Smooth muscle cell (in vitro differentiated cells): Measurements from ENCODE around the gene ASAP2. TPM values are rescaled to one million over a fixed set of nuclear protein-coding genes. Genes with fewer than 3 reads are reported as not detected.
A peak's percentile ranks its signal among the peaks of the same experiment; 100 is the strongest.

Experiments
- DNase-seq: peaks from one replicate; lab custom pipeline; 2025; ENCODE audit not compliant: unreplicated experiment; lab: John Stamatoyannopoulos, UW
- H2AFZ ChIP-seq: fragments of 200-600 bp; sonication (generic); 2 replicates; pipeline ENCODE4 v1.6.0; 2016; ENCODE audit warnings: antibody characterized with exemption, low read depth, mild to moderate bottlenecking
- H3F3A ChIP-seq: fragments of 200-600 bp; sonication (generic); 2 replicates; pipeline ENCODE4 v1.6.0; 2017; ENCODE audit warnings: antibody characterized with exemption, low read depth
- H3K27ac ChIP-seq: fragments of 200-600 bp; sonication (generic); 2 replicates; pipeline ENCODE4 v1.5.1; 2016; ENCODE audit warnings: low read depth, mild to moderate bottlenecking
- H3K27me3 ChIP-seq: fragments of 200-600 bp; sonication (generic); 2 replicates; pipeline ENCODE4 v1.6.1; 2016; ENCODE audit warnings: low read depth, mild to moderate bottlenecking
- H3K36me3 ChIP-seq: fragments of 200-600 bp; sonication (generic); 2 replicates; pipeline ENCODE4 v1.5.1; 2016; ENCODE audit warnings: low read depth
- H3K4me1 ChIP-seq: fragments of 200-600 bp; sonication (generic); 2 replicates; pipeline ENCODE4 v1.5.1; 2016; ENCODE audit warnings: low read depth
- H3K4me2 ChIP-seq: fragments of 200-600 bp; sonication (generic); 2 replicates; pipeline ENCODE4 v1.6.0; 2016; ENCODE audit warnings: mild to moderate bottlenecking
- H3K4me3 ChIP-seq: fragments of 200-600 bp; sonication (generic); 2 replicates; pipeline ENCODE4 v1.5.1; 2016; ENCODE audit warnings: mild to moderate bottlenecking
- H3K79me2 ChIP-seq: fragments of 200-600 bp; sonication (generic); 2 replicates; pipeline ENCODE4 v1.6.0; 2016; ENCODE audit warnings: low read depth, mild to moderate bottlenecking
- H3K9ac ChIP-seq: fragments of 200-600 bp; sonication (generic); 2 replicates; pipeline ENCODE4 v1.6.0; 2016; ENCODE audit warnings: low read depth
- H3K9me3 ChIP-seq: fragments of 200-600 bp; sonication (generic); replicated peaks from 2 replicates; pipeline ENCODE4 v1.5.1; 2016; ENCODE audit warnings: low read depth
- H4K20me1 ChIP-seq: fragments of 200-600 bp; sonication (generic); 2 replicates; pipeline ENCODE4 v1.6.0; 2016; ENCODE audit warnings: low read depth
- WGBS: methylation state at CpG from one replicate; pipeline ENCODE4 v1.1.7; 2016; ENCODE audit warnings: low lambda C conversion rate; 5-methylcytosine and 5-hydroxymethylcytosine counted together
- polyA plus RNA-seq: library from polyadenylated mRNA; unstranded; fragments of >200 nt; fragmentation: Nextera tagmentation; extraction: Ambion mirVana; gene quantifications from 2 replicates; pipeline ENCODE4 v1.2.1, GENCODE V29; 2016
- total RNA-seq: library from RNA; depleted of rRNA; stranded (reverse); fragments of >200 nt; gene quantifications from 2 replicates; pipeline ENCODE4 v1.2.3, GENCODE V29; 2014
- TF ChIP-seq, protein P1 (sequence below): fragments of 200-600 bp; sonication (generic); IDR thresholded peaks from 2 replicates; pipeline ENCODE4 v1.5.1; 2017; ENCODE audit warnings: borderline replicate concordance, mild to moderate bottlenecking, antibody characterized with exemption; ENCODE audit not compliant: insufficient read depth, poor library complexity, severe bottlenecking

The ASAP2 gene
- total RNA-seq = 23.1 and 24.1 TPM in 2 replicates
- 8.8 and 14.4 TPM in 2 replicates for polyA plus RNA-seq

DNA sequence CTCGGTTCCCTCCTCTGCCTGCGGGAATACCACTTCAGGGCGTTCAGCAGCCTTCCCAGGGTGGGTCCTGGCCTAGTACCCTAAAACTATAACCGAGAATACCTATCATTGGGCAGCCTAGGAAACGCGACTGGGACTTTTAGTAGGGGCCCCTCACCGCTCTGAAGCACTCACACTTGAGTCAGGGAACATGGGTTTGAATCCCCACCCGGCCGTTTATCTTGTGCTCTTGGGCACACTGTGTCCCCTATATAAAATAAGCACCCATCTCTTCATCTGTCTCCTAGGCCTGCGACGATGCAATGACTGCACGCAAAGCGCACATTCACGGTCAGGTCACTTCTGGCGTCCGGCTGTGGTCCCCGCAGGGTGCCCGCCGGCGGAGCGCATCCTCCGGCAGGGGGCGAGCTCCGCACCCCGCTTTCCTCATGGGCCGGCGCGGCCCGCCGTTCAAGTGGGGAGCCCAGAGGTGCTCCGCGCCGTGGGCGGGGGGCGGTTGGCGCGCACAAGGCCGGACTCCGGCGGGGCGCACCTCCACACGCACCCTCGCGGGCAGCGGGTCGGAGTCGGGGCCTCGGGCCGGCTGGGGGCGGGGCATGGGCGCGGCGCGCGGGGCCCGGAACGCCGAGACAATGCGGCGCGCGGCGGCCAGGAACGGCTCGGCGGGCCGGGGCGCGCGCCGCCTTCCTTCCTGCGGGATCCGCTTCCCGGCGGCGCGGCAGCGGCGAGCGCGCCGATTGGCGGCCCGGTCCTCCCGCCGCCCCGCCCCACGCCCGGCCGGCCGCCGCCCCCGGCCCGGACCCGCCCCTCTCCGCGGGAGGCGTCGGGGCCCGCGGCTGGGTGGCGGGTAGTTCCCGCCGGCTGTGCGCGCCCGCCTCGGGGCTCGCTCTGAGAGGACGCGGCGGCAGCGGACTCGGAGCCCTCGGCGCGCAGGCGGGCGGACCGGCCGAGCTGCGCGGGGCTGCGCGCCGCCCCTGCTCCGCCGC lies at the start of gene ASAP2:
ASAP2 (plus strand) TSS at position 850 of the 986 bp plus-strand sequence. CDS start 293 bp downstream, outside the sequence.
- DNase-seq = peak; percentile 33
- Histone ChIP-seq H3F3A (peaks cover 11% of the 10 kb centered on the region), H3K36me3 (no peaks in the 10 kb centered on the region), H3K4me1 (peaks cover 12% of the 10 kb centered on the region), H4K20me1 (peaks cover 31% of the 10 kb centered on the region), H3K4me2 (peak within 1 kb of the TSS; percentile 95), H3K9me3 (no peaks in the 10 kb centered on the region), H3K4me3 (peak within 1 kb of the TSS; percentile 95), H3K27ac (peak within 1 kb of the TSS; percentile 87), H3K9ac (peak within 1 kb of the TSS; percentile 70), H3K27me3 (no peaks in the 10 kb centered on the region), H3K79me2 (peaks cover 43% of the 10 kb centered on the region), H2AFZ (peak within 1 kb of the TSS; percentile 87)
- TF ChIP-seq, protein P1, sequence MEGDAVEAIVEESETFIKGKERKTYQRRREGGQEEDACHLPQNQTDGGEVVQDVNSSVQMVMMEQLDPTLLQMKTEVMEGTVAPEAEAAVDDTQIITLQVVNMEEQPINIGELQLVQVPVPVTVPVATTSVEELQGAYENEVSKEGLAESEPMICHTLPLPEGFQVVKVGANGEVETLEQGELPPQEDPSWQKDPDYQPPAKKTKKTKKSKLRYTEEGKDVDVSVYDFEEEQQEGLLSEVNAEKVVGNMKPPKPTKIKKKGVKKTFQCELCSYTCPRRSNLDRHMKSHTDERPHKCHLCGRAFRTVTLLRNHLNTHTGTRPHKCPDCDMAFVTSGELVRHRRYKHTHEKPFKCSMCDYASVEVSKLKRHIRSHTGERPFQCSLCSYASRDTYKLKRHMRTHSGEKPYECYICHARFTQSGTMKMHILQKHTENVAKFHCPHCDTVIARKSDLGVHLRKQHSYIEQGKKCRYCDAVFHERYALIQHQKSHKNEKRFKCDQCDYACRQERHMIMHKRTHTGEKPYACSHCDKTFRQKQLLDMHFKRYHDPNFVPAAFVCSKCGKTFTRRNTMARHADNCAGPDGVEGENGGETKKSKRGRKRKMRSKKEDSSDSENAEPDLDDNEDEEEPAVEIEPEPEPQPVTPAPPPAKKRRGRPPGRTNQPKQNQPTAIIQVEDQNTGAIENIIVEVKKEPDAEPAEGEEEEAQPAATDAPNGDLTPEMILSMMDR = peak; percentile 81
- 2% methylated on average over 49 of the region's 128 CpGs for WGBS

DNA sequence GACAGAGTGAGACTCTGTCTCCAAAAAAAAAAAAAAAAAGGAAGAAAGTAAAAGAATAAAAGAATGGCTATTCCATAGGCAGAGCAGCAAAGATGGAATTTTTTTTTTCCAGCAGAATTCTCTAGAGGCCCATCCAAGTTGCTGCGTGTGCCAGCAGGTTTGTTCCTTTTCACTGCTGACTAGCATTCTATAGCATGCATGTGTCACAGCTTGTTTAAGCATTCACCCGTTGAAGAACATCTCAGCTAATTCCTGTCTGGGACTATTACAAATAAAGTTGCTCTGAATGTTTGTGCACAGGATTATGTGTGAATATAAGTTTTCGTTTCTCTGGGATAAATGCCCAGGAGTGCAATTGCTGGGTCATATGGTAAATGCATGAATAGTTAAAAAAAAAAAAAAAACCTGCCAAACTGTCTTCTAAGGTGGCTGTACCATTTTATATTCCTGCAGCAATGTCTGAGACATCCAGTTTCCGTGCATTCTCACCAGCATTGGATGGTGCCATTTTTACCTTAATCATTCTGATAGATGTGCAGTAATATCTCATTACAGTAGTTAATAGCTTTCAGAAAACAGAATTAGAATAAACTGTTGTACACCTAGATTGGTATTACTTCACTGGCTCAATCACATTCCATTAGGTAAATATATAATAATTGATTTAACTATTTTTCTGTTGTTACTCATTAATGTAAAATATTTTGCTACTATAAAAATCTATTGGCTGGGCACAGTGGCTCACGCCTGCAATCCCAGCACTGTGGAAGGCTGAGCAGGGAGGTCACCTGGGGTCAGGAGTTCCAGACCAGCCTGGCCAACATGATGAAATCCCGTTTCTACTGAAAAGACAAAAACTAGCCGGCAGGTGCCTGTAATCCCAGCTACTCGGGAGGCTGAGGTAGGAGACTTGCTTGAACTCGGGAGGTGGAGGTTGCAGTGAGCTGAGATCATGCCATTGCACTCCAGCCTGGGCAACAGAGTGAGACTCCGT lies 47.5 kb upstream of the ASAP2 start:
- Histone ChIP-seq H3K36me3 (no peaks in the 10 kb centered on the region), H3K4me3 (no peak overlapping the region), H3K4me1 (no peaks in the 10 kb centered on the region), H3F3A (no peaks in the 10 kb centered on the region), H3K9ac (no peak overlapping the region), H3K27ac (no peak overlapping the region), H2AFZ (no peak overlapping the region), H4K20me1 (no peaks in the 10 kb centered on the region), H3K9me3 (no peaks in the 10 kb centered on the region), H3K4me2 (no peak overlapping the region), H3K79me2 (no peaks in the 10 kb centered on the region), H3K27me3 (no peaks in the 10 kb centered on the region)
- TF ChIP-seq, protein P1 = no peak
- no peak for DNase-seq
- 84% methylated on average over 8 of the region's 10 CpGs for WGBS

DNA sequence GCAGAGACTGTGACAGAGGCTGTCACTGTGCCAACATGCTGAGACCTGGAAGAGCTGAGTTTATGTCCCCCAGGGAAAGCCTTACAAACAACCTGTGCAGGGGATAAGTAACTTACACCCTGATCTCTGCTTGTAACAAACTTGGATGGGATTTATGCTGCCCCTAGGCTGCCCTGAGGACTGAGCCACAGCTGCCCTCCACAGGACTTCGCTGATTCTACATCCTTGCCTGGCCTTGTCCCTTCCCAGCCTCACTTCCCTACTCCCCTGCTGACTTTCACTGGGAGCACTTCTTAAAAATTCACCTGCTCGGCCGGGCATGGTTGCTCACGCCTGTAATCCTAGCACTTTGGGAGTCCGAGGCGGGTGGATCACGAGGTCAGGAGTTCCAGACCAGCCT lies 45.9 kb upstream of the ASAP2 start:
- Histone ChIP-seq H3K27me3 (no peaks in the 10 kb centered on the region), H3K4me1 (no peaks in the 10 kb centered on the region), H3F3A (no peaks in the 10 kb centered on the region), H3K79me2 (no peaks in the 10 kb centered on the region), H3K36me3 (no peaks in the 10 kb centered on the region), H3K4me2 (no peak overlapping the region), H3K9ac (no peak overlapping the region), H2AFZ (no peak overlapping the region), H4K20me1 (no peaks in the 10 kb centered on the region), H3K4me3 (no peak overlapping the region), H3K9me3 (no peaks in the 10 kb centered on the region), H3K27ac (no peak overlapping the region)
- DNase-seq = no peak
- TF ChIP-seq, protein P1 = no peak
- WGBS = 78% methylated on average over 7 of the region's 7 CpGs
